Brain microvascular endothelial cell (primary cell): ENCODE data around the gene RNF146.
A peak's percentile ranks its signal among the peaks of the same experiment; 100 is the strongest.

ENCODE experiments used
- DNase-seq: peaks from one replicate; pipeline ENCODE4 v3.0.0-alpha.2; 2020
- H3K27ac ChIP-seq: fragments of 250-450 bp; sonication (Bioruptor Pico); 2 replicates; pipeline ENCODE4 v1.5.1; 2020; ENCODE audit warnings: mild to moderate bottlenecking, moderate library complexity
- H3K27me3 ChIP-seq: fragments of 250-450 bp; sonication (Bioruptor Pico); replicated peaks from 2 replicates; pipeline ENCODE4 v1.5.1; 2020; ENCODE audit warnings: mild to moderate bottlenecking
- H3K36me3 ChIP-seq: fragments of 250-450 bp; sonication (Bioruptor Pico); replicated peaks from 2 replicates; pipeline ENCODE4 v1.5.1; 2020; ENCODE audit warnings: mild to moderate bottlenecking
- H3K4me3 ChIP-seq: 2 replicates; pipeline ENCODE4 v1.5.1; 2011; ENCODE audit warnings: low read depth, mild to moderate bottlenecking, control low read depth, low read length, moderate library complexity
- in situ Hi-C: cut with HindIII; loops from 2 replicates; pipeline ENCODE4 v1.10.0; 2017; ENCODE audit warnings: low sequenced_read_pairs, low pct_ligation_motif_present
- TF ChIP-seq, protein P1 (sequence below): IDR thresholded peaks from 2 replicates; pipeline ENCODE4 v1.5.1; 2011; ENCODE audit warnings: low read depth, mild to moderate bottlenecking, moderate library complexity, low read length, control low read depth, inconsistent platforms; ENCODE audit errors: missing control alignments

The RNF146 gene

DNA sequence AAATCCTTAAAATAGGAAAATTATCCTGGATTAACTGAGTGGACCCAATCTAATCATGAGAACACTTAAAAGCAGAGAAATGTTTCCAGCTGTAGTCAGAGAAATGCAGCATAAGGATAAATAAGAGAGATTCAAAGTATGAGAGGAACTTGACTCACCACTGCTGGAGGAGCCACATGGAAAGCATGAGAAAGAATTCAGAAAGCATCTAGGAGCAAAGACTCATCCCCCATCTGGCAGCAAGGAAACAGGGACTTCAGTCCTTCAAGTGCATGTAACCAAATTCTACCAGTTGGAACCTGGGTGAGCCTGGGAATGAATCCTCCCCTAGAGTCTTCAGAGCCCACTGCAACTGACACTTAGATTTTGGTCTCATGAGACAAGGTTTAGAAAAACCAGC, 33.7 kb downstream of the RNF146 start:
- peak overlapping the region; percentile 57 for H3K27ac ChIP-seq
- peak; percentile 79 for DNase-seq
- TF ChIP-seq, protein P1, sequence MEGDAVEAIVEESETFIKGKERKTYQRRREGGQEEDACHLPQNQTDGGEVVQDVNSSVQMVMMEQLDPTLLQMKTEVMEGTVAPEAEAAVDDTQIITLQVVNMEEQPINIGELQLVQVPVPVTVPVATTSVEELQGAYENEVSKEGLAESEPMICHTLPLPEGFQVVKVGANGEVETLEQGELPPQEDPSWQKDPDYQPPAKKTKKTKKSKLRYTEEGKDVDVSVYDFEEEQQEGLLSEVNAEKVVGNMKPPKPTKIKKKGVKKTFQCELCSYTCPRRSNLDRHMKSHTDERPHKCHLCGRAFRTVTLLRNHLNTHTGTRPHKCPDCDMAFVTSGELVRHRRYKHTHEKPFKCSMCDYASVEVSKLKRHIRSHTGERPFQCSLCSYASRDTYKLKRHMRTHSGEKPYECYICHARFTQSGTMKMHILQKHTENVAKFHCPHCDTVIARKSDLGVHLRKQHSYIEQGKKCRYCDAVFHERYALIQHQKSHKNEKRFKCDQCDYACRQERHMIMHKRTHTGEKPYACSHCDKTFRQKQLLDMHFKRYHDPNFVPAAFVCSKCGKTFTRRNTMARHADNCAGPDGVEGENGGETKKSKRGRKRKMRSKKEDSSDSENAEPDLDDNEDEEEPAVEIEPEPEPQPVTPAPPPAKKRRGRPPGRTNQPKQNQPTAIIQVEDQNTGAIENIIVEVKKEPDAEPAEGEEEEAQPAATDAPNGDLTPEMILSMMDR, result peak; percentile 5
- in situ Hi-C loops, result no loop called here
- no peak overlapping the region for H3K4me3 ChIP-seq
- H3K36me3 ChIP-seq, result no peaks in the 10 kb centered on the region
- no peaks in the 10 kb centered on the region for H3K27me3 ChIP-seq

DNA sequence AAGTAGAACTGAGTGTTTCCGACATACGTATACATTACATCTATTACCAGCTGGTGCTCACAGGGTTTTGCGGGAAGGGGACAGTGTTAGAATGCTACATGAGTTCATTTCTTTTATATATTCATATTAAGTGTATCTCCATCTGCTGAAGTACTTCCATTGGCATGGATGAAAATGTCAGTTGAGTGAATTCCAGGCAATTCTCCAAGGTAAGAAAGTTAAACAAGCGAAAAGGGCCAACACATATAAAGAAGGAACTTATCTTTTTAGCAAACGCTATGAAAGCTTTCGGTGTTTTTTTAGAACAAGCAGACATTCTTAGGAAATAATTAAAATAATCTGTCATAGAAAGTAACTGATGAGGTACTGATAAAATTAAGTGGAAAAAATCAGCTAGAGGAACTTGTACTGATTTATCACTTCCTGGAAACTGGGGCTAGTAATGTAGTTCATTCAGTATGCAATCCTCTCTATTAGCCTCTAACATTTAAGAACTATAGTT, 34.6 kb downstream of the RNF146 start:
- Histone ChIP-seq H3K27ac (no peak overlapping the region), H3K36me3 (no peaks in the 10 kb centered on the region), H3K4me3 (no peak overlapping the region), H3K27me3 (no peaks in the 10 kb centered on the region)
- TF ChIP-seq, protein P1, result no peak
- DNase-seq, result no peak
- in situ Hi-C loops, result no loop called here

DNA sequence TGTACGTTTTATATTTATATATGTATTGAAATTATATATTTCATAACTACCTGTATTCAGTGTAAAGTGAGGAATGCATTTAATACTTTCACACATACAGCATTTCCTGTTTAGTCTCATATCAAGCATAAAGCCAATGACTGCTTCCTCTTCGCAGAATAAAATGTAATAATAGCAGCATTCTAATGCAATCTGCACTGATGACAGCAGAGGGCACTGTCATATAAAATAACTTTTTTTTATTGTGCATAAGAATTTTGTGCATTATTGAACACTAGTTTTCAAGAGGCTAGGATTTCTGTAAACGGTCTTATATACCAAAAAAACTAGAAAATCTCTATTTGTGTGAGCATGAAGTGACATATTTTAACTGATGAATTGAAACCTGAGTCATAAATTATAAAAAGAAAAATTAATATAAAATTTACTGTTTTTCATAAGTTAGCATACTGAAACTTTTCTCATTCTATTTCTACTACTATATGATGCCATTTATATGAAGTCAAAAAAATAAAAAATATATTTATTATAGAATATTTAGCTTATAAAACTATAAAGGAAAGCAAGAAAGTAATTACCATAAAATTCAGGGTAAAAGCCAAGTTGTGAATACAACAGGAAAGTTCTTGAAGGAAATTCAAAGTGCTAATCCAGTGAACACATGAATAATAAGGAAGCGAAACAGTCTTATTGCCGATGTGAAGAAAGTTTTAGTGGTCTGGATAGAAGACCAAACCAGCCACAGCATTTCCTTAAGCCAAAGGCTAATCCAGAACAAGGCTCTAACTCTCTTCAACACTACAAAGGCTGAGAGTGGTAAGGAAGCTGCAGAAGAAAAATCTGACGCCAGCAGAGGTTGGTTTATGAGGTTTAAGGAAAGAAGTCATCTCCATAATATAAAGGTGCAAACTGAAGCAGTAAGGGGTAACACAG, 36.3 kb downstream of the RNF146 start:
- H3K27ac ChIP-seq, result no peak overlapping the region
- H3K36me3 ChIP-seq, result no peaks in the 10 kb centered on the region
- H3K4me3 ChIP-seq, result no peak overlapping the region
- H3K27me3 ChIP-seq, result no peaks in the 10 kb centered on the region
- in situ Hi-C loops, result no loop called here
- TF ChIP-seq, protein P1, result peak; percentile 60
- DNase-seq, result peak; percentile 60

DNA sequence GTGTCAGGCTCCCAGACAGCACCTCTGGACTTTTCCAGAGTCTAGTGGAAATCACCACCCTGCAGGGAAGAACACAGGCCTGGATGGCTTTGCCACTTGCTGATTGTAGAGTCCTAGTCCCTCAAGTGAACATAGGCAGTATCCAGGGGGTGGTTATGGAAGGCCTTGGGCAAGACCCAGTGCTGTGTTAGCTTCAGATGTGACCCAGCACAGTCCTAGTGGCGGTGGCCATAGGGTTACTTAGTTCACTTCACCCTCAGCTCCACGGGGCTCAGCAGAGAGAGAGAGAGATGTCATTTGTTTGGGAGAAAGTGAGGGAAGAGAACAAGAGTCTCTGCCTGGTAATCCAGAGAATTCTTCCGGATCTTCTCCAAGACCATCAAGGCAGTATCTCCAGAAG, 37.3 kb downstream of the RNF146 start:
- H3K36me3 ChIP-seq, result no peaks in the 10 kb centered on the region
- no peaks in the 10 kb centered on the region for H3K27me3 ChIP-seq
- H3K4me3 ChIP-seq, result no peak overlapping the region
- no peak overlapping the region for H3K27ac ChIP-seq
- in situ Hi-C loops, result no loop called here
- TF ChIP-seq, protein P1, result no peak
- DNase-seq, result no peak

DNA sequence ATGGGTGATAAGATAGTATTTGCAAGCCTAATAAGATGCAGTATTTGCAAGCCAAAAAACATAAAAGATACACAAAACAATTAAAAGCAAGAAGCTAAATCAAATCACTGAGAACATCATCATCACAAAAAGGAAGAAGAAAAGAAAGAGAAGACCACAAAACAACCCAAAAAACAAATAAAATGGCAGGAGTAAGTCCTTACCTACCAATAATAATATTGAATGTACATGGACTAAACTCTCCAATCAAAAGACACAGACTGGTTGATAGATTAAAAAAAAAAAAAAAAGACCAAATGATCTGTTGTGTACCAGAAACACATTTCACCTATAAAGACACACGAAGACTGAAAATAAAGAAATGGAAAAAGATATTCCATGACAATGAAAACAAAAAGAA, 39.1 kb downstream of the RNF146 start:
- no peak for DNase-seq
- in situ Hi-C loops, result no loop called here
- Histone ChIP-seq H3K4me3 (no peak overlapping the region), H3K27ac (no peak overlapping the region), H3K27me3 (no peaks in the 10 kb centered on the region), H3K36me3 (no peaks in the 10 kb centered on the region)
- TF ChIP-seq, protein P1, result no peak
